GM19455 (cell line): Measurements from ENCODE around the gene ANXA7.
A peak's percentile ranks its signal among the peaks of the same experiment; 100 is the strongest.
"Not testable (repeated sequence)": the region's sequence is repeated elsewhere in the genome, so short reads cannot be mapped to it uniquely, and the experiment has no call there.

Experiments
- ATAC-seq: cut with Tn5 transposase; IDR thresholded peaks from one replicate; pipeline ENCODE4 v1.9.1; 2021; ENCODE audit not compliant: unreplicated experiment

Gene ANXA7

GRCh38 chr10:73408061-73408460 lies 5.8 kb downstream of the ANXA7 start:
- no peak for ATAC-seq

DNA sequence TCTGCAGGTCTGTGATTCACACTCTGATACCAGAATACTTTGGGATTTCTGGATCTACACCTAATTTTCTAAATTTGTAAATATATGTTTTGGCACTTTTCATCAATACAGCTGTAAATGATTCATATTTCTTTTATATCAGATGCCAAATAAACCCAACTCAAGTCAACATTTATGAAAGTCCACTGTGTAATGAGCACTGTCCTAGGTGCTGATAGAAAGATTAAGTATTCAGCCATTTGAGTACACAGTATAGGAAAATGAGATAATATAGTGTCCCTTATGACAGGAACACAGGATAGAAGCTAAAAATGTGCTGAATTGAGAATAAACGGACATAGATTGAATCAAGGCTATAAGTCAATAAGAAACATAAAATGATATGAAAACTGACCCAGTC lies 6.4 kb downstream of the ANXA7 start:
- ATAC-seq, result no peak

GRCh38 chr10:73406846-73407245 lies 7.0 kb downstream of the ANXA7 start:
- ATAC-seq, result no peak

DNA sequence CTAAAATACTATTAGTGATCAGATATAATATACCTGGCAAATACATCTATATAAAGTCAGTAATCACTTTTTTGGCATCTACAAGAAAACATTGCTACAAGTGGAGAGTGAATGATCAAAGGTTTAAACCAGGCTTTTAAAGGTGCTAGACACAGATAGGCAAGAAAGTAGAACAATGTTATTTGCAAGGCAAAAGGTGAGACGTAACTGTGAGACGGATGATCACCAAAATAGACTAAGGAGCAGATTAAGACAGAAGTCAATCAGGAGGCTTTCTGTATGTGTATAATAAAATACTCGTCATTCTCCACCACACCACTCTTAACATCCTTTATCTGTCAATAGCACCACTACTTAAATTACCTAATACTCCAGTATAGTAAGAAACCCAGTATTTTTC lies 8.3 kb downstream of the ANXA7 start:
- ATAC-seq, result no peak

GRCh38 chr10:73404690-73405089 lies 9.2 kb downstream of the ANXA7 start:
- no peak for ATAC-seq

GRCh38 chr10:73401636-73402035 lies 12.2 kb downstream of the ANXA7 start:
- no peak for ATAC-seq

DNA sequence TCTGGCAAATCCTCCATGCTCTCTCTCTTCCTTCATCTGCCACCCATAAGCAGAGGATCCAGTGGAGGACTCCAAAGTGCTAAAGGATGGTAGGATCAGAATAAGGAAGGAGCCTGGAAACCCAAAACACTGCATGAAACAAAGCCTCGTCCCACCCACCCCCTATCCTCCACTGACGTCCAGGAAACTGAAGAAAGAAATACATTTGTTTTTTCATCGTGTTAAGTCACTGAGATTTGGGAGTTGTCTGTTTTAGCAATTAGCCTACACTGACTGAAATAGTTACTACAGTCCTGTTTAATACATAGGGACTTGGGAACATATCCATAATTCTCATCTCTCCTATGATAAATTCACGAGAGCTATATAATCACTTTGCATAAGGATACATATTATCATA lies 14.8 kb downstream of the ANXA7 start:
- no peak for ATAC-seq

DNA sequence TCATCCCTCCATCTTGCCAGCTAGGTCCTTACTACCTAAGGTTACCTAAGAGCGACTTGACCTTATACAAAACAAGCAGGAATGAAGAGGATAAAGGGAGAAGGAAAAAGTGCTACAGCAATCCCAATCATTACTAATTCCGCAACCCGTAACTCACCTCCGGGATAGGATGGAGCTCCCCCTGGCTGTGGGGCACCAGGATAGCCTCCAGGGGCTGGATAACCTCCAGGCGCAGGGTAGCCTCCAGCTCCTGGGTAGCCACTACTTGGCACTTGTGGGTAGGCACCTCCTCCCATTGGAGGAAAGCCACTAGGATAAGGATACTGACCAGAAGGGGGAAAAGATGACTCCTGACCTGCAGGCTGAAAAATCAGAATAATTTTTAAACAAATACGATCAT lies 15.8 kb downstream of the ANXA7 start:
- ATAC-seq, result no peak

DNA sequence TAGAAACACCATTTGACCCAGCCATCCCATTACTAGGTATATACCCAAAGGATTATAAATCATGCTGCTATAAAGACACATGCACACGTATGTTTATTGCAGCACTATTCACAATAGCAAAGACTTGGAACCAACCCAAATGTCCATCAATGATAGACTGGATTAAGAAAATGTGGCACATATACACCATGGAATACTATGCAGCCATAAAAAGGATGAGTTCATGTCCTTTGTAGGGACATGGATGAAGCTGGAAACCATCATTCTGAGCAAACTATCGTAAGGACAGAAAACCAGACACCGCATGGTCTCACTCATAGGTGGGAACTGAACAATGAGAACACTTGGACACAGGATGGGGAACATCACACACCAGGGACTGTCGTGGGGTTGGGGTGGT lies 19.5 kb downstream of the ANXA7 start:
- not testable (repeated sequence) for ATAC-seq

DNA sequence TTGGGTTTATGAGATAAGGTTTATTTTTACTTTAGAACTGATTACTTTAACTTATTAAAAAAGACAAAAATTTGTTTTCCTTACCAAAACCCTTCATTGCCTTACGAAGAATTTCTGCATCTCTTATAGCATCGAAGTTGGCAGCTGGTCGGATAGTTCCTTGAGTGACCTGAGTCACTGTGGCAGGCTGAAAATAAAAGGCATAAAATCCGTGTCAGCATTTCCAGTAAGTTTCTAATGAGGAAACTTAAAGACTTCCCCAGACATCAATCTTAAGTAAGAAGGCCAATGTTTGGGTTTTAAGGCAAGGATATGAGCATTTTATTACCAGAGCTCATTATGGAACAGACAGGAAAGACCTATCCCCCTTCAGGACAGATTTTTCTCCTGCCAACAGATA lies 25.6 kb downstream of the ANXA7 start:
- no peak for ATAC-seq

- ATAC-seq, result no peak
Observed at GRCh38 chr10:73386583-73386982, 27.3 kb downstream of the ANXA7 start.

DNA sequence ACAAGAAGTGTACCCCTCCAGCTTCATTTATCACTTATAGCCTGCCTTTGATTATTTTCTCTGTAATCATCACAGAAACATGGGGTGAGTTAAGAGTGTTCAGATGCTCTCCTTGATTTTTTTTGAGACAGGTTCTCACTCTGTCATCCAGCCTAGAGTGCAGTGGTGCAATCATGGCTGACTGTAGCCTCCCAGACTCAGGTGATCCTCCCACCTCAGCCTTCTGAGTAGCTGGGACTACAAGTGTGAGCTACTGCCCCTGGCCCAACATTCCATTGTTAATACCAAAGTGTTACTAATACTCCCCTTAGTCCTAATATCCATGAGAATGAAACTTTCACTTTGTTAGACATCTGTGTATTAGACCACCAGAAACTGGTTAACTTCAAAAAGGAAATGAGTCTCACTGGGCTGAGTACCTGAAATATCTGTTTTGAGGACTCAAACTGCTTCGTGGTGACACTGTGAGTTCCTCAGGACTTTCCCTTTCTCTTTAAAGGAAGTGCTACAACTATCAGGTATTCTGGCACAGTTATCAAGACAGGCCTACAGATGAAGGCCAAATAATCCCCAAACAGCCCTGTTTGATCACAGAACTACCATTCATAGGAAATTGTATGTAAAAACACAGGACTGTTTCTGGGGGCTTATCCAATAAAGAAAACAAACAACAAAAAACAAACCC lies 34.7 kb downstream of the ANXA7 start:
- ATAC-seq, result no peak

DNA sequence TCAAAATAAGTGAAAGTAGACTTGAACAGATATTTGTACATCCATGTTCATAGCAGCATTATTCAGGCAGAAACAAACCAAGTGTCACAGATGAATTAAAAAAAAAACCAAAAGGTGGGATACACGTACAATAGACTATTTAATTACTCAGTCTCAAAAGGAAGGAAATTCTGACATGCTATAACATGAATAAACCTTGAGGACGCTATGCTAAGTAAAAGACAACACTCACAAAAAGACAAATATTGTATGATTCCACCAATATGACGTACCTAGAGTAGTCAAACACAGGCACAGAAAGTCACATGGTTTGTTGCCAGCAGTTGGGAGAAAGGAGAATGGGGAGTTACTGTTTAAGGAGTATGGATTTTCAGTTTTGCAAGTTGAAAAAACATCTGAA lies 37.2 kb downstream of the ANXA7 start:
- ATAC-seq, result no peak

- no peak for ATAC-seq
Observed at GRCh38 chr10:73368238-73368637, 45.6 kb downstream of the ANXA7 start.

DNA sequence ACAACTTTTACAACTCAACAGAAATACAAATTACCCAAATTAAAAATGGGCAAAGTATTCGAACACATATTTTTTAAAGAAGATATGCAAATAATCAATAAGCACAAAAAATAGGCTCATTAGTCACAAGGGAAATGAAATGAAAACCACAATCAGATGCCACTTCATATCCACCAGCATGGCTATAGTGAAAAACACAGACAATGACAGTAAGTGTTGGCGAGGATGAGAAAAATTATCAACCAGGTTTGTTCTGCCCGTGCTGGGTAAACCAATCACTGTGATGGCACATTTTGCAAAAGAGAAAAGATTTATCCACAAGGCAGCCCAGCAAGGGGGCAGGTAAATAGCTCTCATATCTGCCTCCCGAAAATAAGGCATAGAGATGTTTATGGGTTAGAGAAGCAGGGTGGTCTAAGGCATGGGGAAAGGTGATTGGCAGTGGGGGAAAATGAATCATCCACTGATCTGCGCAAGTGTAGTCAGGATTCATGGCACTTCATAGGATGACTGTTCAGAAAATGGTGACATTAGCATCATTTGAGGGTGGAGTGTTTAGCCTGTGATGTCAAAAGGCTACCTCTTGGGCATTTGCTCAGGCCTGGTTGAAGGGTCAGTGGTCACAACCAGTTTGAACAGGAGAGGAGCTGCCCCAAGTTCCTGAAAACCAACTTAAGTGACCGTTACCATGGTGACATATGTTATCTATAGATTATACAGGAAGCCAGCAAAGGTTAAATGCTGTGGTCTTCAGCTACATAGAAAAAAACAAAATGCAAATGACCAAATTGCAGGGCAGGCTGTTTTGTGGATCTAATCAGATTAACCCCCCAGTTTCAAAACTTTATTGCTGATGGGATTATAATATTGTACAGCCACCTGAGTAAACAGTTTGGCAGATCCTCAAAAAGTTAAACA lies 47.2 kb downstream of the ANXA7 start:
- no peak for ATAC-seq

DNA sequence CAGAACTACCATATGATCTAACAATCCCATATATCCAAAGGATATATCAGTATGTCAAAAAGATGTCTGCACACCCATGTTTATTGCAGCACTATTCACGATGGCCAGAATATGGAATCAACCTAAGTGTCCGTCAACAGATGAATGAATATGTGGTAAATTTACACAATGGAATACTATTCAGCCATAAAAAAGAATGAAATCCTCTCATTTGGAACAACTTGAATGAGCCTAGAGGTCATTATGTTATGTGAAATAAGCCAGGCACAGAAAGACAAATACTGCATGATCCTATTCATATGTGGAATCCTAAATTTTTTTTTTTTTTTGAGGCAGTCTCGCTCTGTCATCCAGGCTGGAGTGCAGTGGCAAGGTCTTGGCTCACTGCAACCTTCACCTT lies 48.9 kb downstream of the ANXA7 start:
- ATAC-seq, result no peak

DNA sequence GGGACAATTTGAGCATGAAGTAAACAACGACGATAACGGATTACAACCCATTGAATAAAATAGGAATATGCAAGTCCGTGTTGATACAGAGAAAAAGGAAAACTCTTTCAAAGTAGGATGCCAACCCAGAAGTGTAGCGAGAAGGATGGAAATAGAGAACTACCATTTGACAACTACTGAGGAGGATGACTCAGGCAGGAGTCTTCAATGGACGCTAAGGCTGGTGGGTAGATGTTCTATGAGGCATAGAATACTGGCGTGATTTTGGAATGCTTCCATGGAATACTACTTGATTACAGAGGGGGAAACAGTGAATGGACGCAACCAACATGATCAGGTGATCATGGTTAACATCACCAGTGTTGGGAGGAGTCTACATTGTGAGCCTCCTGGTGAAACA lies 54.4 kb downstream of the ANXA7 start:
- ATAC-seq, result no peak

DNA sequence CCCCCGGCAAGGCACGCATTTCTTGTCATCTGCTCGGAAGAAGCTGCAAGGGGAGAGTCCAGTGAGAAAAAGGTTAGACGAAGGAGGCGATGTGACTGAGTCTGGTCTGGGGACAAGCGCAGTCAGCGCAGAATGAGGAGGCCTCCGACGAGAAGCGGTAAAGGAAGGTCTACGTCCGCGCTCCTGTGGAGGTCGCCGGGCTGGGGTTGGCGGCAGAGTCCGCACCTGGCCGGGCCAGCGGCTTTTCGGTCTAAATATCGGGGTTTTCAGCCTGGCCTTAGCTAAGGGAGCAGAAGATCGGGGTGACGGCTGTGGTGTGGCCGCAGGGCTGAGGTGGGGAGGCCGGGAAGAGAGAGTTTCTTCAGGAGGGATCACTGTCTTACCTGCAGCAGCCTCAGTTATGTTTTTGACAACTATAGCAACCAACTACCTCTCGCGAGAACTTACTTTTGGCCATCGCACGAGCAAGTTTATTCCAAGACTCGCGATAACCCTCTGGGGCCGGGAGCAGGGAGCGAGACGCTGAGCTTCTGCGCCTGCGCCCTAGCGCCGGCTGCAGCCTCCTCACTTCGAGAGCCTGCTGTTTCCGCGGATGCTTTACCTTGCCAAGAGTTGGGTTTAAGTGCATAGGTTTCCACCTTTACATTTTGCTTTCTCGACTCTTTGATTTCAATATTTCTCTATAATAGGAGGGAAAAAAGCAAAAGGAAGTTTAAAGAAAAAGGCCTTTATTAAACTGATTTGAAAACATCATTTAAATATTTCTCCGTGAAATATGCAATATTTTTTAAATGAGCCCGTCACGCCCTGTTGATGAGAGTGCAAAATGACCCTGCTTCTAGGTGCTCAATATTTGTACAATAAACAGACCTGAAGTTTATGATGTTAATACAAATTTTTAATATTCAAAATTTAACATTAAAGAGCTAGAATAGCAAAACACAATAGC lies 55.3 kb downstream of the ANXA7 start, which contains the start of gene CFAP70:
TSS of gene CFAP70 (minus strand) at position 534 of the 949 bp plus-strand sequence. CDS start 4,068 bp downstream, outside the sequence.
- peak; percentile 81 for ATAC-seq

- no peak for ATAC-seq
Observed at GRCh38 chr10:73357821-73358220, 56.0 kb downstream of the ANXA7 start.

DNA sequence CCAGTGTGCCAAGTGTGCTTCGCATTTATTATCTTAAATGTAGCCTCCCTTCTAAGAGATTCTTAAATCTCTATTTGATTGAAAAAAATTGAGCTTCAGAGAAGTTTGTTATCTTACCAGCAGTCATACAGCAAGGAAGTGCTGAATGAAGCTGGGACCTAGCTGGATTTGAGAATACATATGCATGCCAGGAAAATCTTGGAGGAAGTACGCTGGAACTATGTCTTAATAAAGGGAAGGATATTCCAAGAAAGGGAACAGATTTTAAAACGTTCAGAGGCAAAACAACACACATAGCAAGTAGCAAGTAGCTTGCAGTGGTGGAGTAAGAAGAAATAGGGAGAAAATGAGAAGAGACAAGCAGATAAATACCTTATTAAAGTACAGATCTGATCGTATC lies 56.7 kb downstream of the ANXA7 start:
- no peak for ATAC-seq

DNA sequence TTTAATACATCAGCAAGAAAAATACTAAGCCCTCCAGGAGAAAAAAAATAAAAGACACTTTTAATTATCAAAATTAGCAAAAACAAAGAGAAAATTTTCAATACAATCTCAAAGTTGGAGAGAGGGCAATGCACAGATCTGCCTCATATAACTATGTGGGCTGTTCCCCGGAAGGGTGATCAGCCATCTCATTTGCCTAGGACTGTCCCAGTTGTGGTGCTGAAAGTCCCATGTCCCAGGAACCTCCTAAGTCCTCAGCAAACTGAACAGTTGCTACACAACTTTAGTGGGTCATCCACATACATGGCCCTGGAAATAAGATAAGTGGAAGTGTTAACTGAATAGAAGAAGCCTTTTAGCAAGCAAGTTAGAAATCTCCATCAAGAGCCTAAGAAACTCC lies 69.6 kb downstream of the ANXA7 start:
- ATAC-seq, result no peak
